HL-60 (cell line): ENCODE measurements around the gene PLEKHG3.

Experiments
- CTCF ChIP-seq: IDR thresholded peaks from one replicate; pipeline ENCODE4 v1.5.1; 2011; ENCODE audit warnings: low read length, control low read depth, inconsistent platforms; ENCODE audit not compliant: insufficient read depth
- GABPA ChIP-seq: IDR thresholded peaks from 2 replicates; pipeline ENCODE4 v1.6.1; 2012; ENCODE audit warnings: low read depth
- POLR2AphosphoS5 ChIP-seq: IDR thresholded peaks from 2 replicates; pipeline ENCODE4 v1.6.1; 2012; ENCODE audit warnings: low read depth
- SPI1 ChIP-seq: IDR thresholded peaks from 2 replicates; pipeline ENCODE4 v1.6.1; 2012; ENCODE audit warnings: low read depth, mild to moderate bottlenecking, borderline replicate concordance
- TF ChIP-seq, protein P1 (sequence below): IDR thresholded peaks from 2 replicates; pipeline ENCODE4 v1.6.1; 2012; ENCODE audit warnings: low read depth; ENCODE audit not compliant: insufficient replicate concordance

DNA sequence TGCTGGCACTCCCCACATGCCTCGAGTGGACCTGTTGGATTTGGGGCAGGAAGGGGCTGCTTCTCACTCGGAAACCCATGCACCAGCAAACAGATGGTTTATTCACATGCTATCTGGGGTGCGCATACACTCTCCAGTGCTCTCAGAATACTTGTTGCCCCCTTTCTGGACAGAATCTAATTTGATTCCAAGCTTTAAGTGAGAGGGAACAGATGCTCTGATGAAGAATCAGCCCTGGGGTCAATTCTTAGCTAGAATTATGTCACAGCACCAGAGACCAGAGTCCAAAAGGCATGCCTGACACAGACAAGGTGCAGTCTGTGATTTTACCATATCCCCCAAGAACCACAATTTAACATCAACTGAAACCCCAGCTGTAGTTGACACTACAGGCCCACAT, 91.7 kb downstream of the PLEKHG3 start:
- TF ChIP-seq CTCF, result no peak
- no peak for TF ChIP-seq POLR2AphosphoS5
- TF ChIP-seq, protein P1, sequence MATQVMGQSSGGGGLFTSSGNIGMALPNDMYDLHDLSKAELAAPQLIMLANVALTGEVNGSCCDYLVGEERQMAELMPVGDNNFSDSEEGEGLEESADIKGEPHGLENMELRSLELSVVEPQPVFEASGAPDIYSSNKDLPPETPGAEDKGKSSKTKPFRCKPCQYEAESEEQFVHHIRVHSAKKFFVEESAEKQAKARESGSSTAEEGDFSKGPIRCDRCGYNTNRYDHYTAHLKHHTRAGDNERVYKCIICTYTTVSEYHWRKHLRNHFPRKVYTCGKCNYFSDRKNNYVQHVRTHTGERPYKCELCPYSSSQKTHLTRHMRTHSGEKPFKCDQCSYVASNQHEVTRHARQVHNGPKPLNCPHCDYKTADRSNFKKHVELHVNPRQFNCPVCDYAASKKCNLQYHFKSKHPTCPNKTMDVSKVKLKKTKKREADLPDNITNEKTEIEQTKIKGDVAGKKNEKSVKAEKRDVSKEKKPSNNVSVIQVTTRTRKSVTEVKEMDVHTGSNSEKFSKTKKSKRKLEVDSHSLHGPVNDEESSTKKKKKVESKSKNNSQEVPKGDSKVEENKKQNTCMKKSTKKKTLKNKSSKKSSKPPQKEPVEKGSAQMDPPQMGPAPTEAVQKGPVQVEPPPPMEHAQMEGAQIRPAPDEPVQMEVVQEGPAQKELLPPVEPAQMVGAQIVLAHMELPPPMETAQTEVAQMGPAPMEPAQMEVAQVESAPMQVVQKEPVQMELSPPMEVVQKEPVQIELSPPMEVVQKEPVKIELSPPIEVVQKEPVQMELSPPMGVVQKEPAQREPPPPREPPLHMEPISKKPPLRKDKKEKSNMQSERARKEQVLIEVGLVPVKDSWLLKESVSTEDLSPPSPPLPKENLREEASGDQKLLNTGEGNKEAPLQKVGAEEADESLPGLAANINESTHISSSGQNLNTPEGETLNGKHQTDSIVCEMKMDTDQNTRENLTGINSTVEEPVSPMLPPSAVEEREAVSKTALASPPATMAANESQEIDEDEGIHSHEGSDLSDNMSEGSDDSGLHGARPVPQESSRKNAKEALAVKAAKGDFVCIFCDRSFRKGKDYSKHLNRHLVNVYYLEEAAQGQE, result no peak
- no peak for TF ChIP-seq GABPA
- no peak for TF ChIP-seq SPI1
